GM12878 (cell line): ENCODE results near the gene RPL18.

ENCODE experiments used
- BRCA1 ChIP-seq: IDR thresholded peaks from 2 replicates; pipeline ENCODE4 v1.6.1; 2011; ENCODE audit warnings: low read depth, low read length, improper control_type of control experiment
- JUND ChIP-seq: IDR thresholded peaks from 2 replicates; pipeline ENCODE4 v1.6.1; 2012; ENCODE audit warnings: low read depth, mild to moderate bottlenecking, low read length, improper control_type of control experiment, moderate library complexity
- SREBF2 ChIP-seq: IDR thresholded peaks from 2 replicates; pipeline ENCODE4 v1.6.1; 2012; ENCODE audit warnings: mild to moderate bottlenecking, low read length
- SUZ12 ChIP-seq: fragments of 200-600 bp; sonication (generic); IDR thresholded peaks from one replicate; pipeline ENCODE4 v1.6.1; 2018; ENCODE audit warnings: antibody characterized with exemption, mild to moderate bottlenecking; ENCODE audit not compliant: unreplicated experiment
- ZSCAN29 ChIP-seq: fragments of 450-650 bp; IDR thresholded peaks from 2 replicates; pipeline ENCODE4 v1.6.1; 2017; ENCODE audit warnings: mild to moderate bottlenecking, moderate library complexity
- TF ChIP-seq, protein P1 (sequence below), 3 experiments: IDR thresholded peaks in 2 of 3; conservative IDR thresholded peaks in 1 of 3; 2 replicates each; pipeline ENCODE4 v1.5.1; 2011; ENCODE audit warnings: low read depth in 3 of 3, low read length in 3 of 3, mild to moderate bottlenecking in 3 of 3, control low read depth in 2 of 3, moderate library complexity in 2 of 3, inconsistent platforms in 1 of 3, mixed read lengths in 1 of 3; ENCODE audit not compliant: control insufficient read depth in 2 of 3, insufficient read depth in 1 of 3; ENCODE audit errors: extremely low read depth in 1 of 3
- TF ChIP-seq, protein P2 (sequence below): fragments of 450-650 bp; IDR thresholded peaks from 2 replicates; pipeline ENCODE4 v1.6.1; 2017; ENCODE audit warnings: low read depth, mild to moderate bottlenecking, moderate library complexity

DNA sequence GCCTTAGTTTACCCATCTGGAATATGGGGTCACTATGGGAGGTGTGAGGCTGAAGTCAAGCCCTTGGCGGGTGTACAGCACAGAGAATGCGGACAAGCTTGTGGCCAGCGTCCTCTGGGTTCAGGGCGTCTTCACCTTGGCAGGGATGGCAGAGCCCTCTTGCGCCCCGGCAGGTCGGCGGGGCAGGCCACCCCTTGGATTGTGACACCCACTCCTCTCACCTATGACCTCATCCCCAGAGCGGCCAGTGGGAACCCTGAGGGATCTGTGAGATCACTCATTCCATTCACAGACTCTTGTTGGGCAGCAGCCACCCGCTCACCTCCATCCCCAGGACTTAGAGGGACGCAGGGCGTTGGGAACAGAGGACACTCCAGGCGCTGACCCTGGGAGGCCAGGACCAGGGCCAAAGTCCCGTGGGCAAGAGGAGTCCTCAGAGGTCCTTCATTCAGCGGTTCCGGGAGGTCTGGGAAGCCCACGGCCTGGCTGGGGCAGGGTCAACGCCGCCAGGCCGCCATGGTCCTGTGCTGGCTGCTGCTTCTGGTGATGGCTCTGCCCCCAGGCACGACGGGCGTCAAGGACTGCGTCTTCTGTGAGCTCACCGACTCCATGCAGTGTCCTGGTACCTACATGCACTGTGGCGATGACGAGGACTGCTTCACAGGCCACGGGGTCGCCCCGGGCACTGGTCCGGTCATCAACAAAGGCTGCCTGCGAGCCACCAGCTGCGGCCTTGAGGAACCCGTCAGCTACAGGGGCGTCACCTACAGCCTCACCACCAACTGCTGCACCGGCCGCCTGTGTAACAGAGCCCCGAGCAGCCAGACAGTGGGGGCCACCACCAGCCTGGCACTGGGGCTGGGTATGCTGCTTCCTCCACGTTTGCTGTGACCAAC is 12.3 kb downstream of the RPL18 start, which contains the start of gene SPACA4:
- no peak for TF ChIP-seq BRCA1
- TF ChIP-seq, protein P1, sequence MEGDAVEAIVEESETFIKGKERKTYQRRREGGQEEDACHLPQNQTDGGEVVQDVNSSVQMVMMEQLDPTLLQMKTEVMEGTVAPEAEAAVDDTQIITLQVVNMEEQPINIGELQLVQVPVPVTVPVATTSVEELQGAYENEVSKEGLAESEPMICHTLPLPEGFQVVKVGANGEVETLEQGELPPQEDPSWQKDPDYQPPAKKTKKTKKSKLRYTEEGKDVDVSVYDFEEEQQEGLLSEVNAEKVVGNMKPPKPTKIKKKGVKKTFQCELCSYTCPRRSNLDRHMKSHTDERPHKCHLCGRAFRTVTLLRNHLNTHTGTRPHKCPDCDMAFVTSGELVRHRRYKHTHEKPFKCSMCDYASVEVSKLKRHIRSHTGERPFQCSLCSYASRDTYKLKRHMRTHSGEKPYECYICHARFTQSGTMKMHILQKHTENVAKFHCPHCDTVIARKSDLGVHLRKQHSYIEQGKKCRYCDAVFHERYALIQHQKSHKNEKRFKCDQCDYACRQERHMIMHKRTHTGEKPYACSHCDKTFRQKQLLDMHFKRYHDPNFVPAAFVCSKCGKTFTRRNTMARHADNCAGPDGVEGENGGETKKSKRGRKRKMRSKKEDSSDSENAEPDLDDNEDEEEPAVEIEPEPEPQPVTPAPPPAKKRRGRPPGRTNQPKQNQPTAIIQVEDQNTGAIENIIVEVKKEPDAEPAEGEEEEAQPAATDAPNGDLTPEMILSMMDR (IDR thresholded peaks at IDR 0.05 in 2 of 3, conservative IDR thresholded peaks at IDR 0.05 in 1 of 3; ENCODE audit: control insufficient read depth in 2 of 3, extremely low read depth in 1 of 3, insufficient read depth in 1 of 3, low read depth in 3 of 3, low read length in 3 of 3), result no peak
- TF ChIP-seq SREBF2, result no peak
- TF ChIP-seq, protein P2, sequence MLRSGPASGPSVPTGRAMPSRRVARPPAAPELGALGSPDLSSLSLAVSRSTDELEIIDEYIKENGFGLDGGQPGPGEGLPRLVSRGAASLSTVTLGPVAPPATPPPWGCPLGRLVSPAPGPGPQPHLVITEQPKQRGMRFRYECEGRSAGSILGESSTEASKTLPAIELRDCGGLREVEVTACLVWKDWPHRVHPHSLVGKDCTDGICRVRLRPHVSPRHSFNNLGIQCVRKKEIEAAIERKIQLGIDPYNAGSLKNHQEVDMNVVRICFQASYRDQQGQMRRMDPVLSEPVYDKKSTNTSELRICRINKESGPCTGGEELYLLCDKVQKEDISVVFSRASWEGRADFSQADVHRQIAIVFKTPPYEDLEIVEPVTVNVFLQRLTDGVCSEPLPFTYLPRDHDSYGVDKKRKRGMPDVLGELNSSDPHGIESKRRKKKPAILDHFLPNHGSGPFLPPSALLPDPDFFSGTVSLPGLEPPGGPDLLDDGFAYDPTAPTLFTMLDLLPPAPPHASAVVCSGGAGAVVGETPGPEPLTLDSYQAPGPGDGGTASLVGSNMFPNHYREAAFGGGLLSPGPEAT, result no peak
- no peak for TF ChIP-seq ZSCAN29
- TF ChIP-seq SUZ12, result no peak
- no peak for TF ChIP-seq JUND
